Inflammatory macrophage treated with lipopolysaccharide for 1 hour (primary cell): Measurements from ENCODE around the gene PLA2G7.
A peak's percentile ranks its signal among the peaks of the same experiment; 100 is the strongest.

ENCODE experiments used
- DNase-seq, 2 donors: peaks; one replicate each; pipeline ENCODE4 v3.0.0-alpha.2; 2020 to 2022

PLA2G7 gene

DNA sequence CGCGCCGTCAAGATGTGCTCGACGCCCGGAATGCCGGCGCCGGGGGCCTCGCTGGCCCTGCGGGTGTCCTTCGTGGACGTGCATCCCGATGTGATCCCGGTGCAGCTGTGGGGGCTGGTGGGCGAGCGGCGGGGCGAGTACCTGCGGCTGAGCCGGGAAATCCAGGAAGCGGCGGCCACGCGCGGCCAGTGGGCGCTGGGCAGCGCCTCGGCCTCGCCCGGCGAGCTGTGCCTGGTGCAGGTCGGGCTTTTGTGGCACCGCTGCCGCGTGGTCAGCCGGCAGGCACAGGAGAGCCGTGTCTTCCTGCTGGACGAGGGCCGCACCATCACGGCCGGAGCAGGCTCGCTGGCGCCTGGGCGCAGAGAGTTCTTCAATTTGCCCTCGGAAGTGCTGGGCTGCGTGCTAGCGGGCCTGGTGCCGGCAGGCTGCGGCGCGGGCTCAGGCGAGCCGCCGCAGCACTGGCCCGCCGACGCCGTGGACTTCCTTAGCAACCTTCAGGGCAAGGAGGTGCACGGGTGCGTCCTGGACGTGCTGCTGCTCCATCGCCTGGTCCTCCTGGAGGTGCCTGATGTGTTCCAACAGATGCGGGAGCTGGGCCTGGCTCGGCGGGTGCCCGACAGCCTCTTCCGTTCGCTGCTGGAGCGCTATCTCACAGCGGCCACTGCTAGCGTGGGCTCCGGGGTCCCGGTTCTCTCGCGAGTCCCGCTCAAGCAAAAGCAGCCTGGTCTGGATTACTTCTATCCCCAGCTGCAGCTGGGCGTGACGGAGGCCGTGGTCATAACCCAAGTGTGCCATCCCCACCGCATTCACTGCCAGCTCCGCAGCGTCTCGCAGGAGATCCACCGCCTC is 46.8 kb downstream of the PLA2G7 start:
- no peak for DNase-seq

DNA sequence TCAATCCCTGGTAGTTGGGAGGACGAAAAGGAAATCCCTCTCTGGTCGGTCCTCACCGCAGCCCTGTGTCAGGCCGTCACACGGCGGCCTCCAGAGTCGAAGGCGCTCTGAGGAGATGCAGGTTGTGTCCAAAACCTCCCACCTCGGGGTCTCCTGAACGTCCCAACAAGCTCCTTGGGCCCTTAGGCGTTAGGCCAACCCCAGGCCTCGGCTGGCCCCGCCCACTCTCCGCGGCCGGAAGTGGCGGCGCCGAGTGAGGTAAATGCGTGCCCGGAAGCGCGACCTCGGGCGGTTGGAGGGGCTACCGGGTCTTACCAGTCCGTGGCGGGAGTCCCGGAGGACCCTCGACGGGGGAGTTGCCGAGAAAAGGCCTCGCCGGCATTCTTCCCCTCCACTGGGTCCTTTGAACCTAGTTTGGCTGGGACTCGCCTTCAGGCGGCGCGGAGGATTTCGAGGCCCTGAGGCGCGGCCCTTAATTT is 47.5 kb downstream of the PLA2G7 start, which contains the start of gene TDRD6:
TSS of gene TDRD6 (plus strand) at position 267 of the 479 bp plus-strand sequence. CDS start 244 bp downstream, outside the sequence.
- DNase-seq: no peak

DNA sequence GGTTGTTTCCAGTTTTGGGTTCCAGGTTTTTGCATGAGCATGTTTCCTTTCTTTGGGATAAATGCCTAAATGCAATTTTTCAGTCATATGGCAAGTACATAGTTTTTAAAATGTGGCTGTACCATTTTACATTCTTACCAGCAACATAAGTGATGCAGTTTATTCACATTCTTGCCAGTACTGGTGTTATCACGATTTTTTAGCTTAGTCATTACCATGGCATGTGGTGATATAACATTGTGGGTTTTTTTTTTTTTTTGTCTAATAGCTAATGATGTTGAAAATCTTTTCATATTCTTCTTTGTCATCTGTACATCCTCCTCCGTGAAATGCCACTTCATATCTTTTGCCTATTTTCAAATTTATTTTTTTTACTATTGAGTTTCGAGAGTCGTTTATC is 50.4 kb downstream of the PLA2G7 start:
- DNase-seq: no peak

DNA sequence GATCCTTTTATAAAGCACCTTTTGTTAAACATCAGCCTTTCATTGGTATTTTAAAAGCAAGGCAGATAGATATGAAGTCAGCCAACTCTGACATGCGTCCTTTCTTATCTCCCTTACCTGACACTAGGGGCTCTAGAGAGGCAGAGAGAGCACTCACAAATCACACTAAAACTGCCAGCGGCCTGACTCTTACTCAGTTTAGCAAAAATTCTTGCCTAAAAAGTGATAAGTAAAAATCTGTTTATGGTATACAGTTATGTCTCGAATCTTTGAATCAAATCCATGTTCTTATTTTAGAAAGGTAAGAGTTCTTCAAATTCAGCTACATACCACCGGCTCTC is 57.9 kb downstream of the PLA2G7 start:
- DNase-seq: no peak

DNA sequence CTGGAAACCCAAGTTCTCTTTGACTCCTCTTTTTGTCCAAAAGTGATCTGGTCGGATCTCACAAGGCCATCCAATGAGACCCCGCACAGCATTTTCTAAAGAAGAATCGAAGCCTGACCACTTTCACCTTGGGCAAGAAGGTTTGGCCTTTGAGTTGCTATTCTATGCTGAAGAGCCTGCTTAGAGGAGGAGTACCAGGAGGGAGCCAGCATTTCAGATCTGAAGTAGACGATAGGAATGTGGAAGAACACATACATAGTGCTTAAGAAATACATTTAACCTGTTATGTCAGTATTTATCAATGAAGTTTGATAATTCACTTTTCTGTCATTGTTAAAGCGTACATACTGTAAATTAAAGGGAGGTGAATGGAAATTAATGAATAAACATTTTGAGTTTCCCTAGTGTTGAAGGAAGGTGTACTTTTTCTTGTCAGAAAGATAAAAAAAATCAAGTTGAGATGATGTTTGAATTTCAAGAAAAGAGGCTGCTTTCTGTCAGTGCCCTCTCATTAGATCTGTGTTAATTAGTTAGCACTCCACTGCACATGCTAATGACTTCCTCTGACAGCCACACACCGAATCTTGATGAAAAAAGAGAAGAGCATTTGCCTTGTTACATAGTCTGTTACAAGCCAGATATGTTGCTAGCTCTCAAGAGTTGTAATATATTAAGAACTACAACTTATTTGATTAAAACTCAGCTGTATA is 58.4 kb downstream of the PLA2G7 start:
- DNase-seq: no peak

DNA sequence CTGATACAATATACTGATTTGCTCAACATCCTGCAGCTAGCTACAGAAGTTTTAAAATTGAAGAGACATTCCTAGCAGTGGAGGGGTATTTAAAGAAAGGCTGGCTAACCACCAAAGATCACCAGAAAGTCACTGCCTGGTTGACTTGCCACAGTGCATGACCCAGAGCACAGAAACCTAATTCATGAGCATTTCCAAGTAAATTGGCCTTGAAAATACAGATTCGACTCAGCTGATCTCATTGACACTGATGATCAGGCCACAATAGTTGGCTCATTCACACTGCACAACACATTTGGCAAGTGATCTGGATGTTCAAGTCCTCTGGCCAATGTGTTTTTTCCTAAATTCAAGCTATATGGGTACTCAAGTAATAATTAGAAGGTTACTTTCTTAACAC is 60.8 kb downstream of the PLA2G7 start:
- DNase-seq: no peak

DNA sequence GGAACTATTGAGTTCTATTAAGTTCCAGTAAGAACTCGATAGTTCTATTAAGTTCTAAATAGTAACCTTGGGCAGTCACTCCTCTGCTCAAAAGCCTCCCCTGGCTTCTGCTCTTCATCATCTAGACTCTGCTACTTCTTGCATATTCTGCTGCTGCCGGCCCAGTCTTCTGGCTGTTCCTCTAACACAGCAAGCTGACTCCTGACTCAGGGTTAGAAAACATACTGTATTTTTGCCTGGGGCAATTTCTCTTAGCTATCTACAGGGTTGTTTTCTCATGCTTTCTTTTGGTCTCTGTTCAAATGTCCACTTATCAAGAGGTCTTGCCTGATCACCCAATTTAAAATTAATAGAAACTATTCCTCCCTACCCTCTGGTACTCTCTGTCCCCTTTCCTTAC is 67.8 kb downstream of the PLA2G7 start:
- DNase-seq: no peak

DNA sequence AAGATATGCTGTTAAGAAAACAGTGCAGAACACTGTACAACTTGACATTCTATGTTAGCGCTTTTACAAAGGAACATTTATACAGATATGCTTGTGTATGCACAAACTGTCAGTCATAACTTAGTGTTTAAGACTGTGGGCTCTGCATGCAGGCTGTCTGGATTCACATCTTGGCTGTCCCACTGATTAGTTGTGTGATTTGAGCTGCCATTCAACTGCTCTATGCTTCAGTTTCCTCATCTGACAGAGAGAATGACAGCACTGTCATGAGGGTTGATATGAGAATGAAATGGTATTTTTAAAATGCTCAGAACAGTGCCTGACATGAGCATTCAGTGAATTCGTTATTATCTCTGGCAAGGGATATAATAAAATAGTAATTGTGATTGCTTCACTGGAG is 73.7 kb downstream of the PLA2G7 start:
- DNase-seq: no peak

DNA sequence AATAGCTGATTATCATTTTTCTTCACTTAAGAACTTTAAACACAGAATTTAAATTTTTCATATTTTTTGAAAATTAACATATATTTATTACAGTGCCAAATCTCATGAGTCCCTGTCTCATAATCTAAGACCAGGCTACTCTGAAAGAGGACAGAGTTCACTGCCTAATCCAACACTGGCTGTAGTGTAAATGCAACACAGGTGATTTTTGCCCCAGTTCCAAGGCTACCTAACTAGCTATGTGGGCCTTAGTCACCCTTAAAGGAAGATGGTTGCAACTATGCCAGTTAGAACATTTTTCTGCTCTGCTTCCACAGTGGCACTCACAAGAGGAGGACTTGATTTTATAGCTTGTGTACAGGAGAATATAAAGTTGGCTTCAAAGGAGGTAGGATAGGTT is 77.5 kb downstream of the PLA2G7 start:
- no peak for DNase-seq

DNA sequence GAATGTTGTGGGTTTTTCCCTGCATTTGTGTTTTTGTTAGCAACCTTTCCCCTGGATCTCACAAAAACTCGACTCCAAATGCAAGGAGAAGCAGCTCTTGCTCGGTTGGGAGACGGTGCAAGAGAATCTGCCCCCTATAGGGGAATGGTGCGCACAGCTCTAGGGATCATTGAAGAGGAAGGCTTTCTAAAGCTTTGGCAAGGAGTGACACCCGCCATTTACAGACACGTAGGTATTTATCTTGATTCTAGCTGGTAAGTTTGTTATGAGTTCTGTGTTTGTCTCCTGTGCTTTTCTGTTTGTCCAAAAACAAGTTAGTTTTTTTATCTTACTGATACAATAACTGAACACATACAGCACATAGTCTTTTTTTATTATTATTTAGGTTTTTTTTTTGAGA is 79.4 kb downstream of the PLA2G7 start:
- DNase-seq: peak in 1 of 2 donors; percentile 6
